SU-DHL-6 (cell line): ENCODE results near the gene MEIKIN.
"Not testable (repeated sequence)": the region's sequence is repeated elsewhere in the genome, so short reads cannot be mapped to it uniquely, and the experiment has no call there.

Experiments used
- H2AFZ ChIP-seq: fragments of 200-600 bp; sonication (generic); 2 replicates; pipeline ENCODE4 v1.6.1; 2014; ENCODE audit warnings: low read depth, mild to moderate bottlenecking, moderate library complexity, mixed read lengths, antibody characterized with exemption, low read length; ENCODE audit not compliant: severe bottlenecking
- H3F3A ChIP-seq: fragments of 200-600 bp; shearing (Covaris generic); 2 replicates; pipeline ENCODE4 v1.6.0; 2016; ENCODE audit warnings: antibody characterized with exemption, mild to moderate bottlenecking; ENCODE audit not compliant: insufficient read depth
- H3K27ac ChIP-seq: fragments of 200-600 bp; sonication (generic); 2 replicates; pipeline ENCODE4 v1.5.1; 2016; ENCODE audit warnings: low read depth, mild to moderate bottlenecking, low read length, moderate library complexity, mixed read lengths
- H3K27me3 ChIP-seq: fragments of 200-600 bp; sonication (generic), shearing (Covaris generic); 2 replicates; pipeline ENCODE4 v1.6.0; 2014; ENCODE audit warnings: mild to moderate bottlenecking, low read length
- H3K36me3 ChIP-seq: fragments of 200-600 bp; sonication (generic); 2 replicates; pipeline ENCODE4 v1.6.1; 2014; ENCODE audit warnings: mild to moderate bottlenecking, low read length, mixed read lengths
- H3K4me2 ChIP-seq: fragments of 300-600, 200-600 bp; shearing (Covaris generic), sonication (generic); 2 replicates; pipeline ENCODE4 v1.6.0; 2014; ENCODE audit warnings: low read length, low read depth, mild to moderate bottlenecking; ENCODE audit not compliant: poor library complexity, severe bottlenecking
- H3K4me3 ChIP-seq: fragments of 200-600 bp; sonication (generic); 2 replicates; pipeline ENCODE4 v1.5.1; 2014; ENCODE audit warnings: antibody characterized with exemption, low read length, mild to moderate bottlenecking, mixed read lengths; ENCODE audit not compliant: insufficient read depth, poor library complexity, severe bottlenecking
- H3K79me2 ChIP-seq: fragments of 200-600 bp; sonication (generic); 2 replicates; pipeline ENCODE4 v1.6.1; 2014; ENCODE audit warnings: mild to moderate bottlenecking, low read length, moderate library complexity; ENCODE audit not compliant: insufficient read depth
- H3K9ac ChIP-seq: fragments of 200-600 bp; sonication (generic); 2 replicates; pipeline ENCODE4 v1.7.0; 2014; ENCODE audit warnings: mild to moderate bottlenecking, low read length
- H3K9me2 ChIP-seq: fragments of 200-600 bp; sonication (generic); replicated peaks from 2 replicates; pipeline ENCODE4 v1.6.1; 2014; ENCODE audit warnings: low read length; ENCODE audit not compliant: insufficient read depth
- H3K9me3 ChIP-seq: fragments of 200-600 bp; sonication (generic); 2 replicates; pipeline ENCODE4 v1.6.1; 2014; ENCODE audit warnings: low read length, mixed read lengths; ENCODE audit not compliant: insufficient read depth
- H4K20me1 ChIP-seq: fragments of 200-600 bp; sonication (generic); 2 replicates; pipeline ENCODE4 v1.6.1; 2014; ENCODE audit warnings: low read depth, mild to moderate bottlenecking, antibody characterized with exemption, low read length, moderate library complexity, mixed read lengths
- EZH2phosphoT487 ChIP-seq: fragments of 200-600 bp; sonication (generic), shearing (Covaris generic); conservative IDR thresholded peaks from 2 replicates; pipeline ENCODE4 v1.6.1; 2018; ENCODE audit warnings: mild to moderate bottlenecking, antibody characterized with exemption, low read length, moderate library complexity, mixed read lengths
- TF ChIP-seq, protein P1 (sequence below): fragments of 200-600 bp; sonication (generic); IDR thresholded peaks from one replicate; pipeline ENCODE4 v1.5.1; 2017; ENCODE audit warnings: antibody characterized with exemption, mild to moderate bottlenecking, low read length, moderate library complexity; ENCODE audit not compliant: insufficient read depth, poor library complexity, severe bottlenecking

Gene MEIKIN

DNA sequence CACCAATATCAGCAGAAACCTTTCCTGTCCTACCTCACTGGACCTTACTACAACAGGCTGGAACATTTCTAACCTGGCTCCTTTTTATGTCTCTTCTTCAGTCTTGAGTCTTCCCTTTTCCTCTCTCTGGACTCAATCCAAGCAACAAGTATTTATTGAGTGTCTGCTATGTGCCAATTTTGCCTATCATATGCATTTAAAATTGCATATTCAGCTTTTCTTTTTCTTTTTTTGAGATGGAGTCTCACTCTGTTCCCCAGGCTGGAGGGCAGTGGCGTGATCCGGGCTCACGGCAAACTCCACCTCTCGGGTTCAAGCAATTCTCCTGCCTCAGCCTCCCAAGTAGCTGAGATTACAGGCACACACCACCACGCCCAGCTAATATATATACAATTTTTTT is 65.8 kb downstream of the MEIKIN start:
- Histone ChIP-seq H3F3A (no peaks in the 10 kb centered on the region), H2AFZ (no peak overlapping the region), H4K20me1 (no peaks in the 10 kb centered on the region), H3K9ac (no peak overlapping the region), H3K4me3 (no peak overlapping the region), H3K36me3 (no peaks in the 10 kb centered on the region), H3K9me2 (no peaks in the 10 kb centered on the region), H3K79me2 (no peaks in the 10 kb centered on the region), H3K27me3 (no peaks in the 10 kb centered on the region), H3K4me2 (no peak overlapping the region), H3K27ac (no peak overlapping the region), H3K9me3 (no peaks in the 10 kb centered on the region)
- TF ChIP-seq, protein P1, sequence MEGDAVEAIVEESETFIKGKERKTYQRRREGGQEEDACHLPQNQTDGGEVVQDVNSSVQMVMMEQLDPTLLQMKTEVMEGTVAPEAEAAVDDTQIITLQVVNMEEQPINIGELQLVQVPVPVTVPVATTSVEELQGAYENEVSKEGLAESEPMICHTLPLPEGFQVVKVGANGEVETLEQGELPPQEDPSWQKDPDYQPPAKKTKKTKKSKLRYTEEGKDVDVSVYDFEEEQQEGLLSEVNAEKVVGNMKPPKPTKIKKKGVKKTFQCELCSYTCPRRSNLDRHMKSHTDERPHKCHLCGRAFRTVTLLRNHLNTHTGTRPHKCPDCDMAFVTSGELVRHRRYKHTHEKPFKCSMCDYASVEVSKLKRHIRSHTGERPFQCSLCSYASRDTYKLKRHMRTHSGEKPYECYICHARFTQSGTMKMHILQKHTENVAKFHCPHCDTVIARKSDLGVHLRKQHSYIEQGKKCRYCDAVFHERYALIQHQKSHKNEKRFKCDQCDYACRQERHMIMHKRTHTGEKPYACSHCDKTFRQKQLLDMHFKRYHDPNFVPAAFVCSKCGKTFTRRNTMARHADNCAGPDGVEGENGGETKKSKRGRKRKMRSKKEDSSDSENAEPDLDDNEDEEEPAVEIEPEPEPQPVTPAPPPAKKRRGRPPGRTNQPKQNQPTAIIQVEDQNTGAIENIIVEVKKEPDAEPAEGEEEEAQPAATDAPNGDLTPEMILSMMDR, result no peak
- TF ChIP-seq EZH2phosphoT487, result no peak

DNA sequence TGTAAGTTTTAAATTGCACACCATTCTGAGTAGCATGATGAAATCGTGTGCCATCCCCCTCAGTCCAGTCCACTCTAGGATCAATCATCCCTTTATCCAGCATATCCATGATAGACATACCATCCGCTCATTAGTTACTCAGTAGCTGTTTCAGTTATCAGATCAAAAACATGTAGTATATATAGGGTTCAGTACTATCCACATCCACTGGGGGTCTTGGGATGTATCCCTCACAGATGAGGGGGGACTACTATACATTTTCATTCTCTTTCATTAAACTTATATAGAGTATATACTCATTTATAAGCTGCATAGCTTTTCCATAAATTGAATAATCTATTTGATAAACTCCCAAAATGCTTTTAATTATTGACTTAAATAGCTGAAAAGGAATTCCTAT is 67.6 kb downstream of the MEIKIN start:
- Histone ChIP-seq H3K79me2 (no peaks in the 10 kb centered on the region), H3K9ac (no peak overlapping the region)

DNA sequence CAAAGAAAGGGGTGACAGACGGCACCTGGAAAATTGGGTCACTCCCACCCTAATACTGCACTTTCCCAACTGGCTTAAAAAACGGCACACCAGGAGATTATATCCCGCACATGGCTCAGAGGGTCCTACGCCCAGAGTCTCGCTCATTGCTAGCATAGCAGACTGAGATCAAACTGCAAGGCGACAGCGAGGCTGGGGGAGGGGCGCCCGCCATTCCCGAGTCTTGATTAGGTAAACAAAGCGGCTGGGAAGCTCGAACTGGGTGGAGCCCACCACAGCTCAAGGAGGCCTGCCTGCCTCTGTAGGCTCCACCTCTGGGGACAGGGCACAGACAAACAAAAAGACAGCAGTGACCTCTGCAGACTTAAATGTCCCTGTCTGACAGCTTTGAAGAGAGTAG is 74.2 kb downstream of the MEIKIN start:
- H3K9me3 ChIP-seq, H4K20me1 ChIP-seq, H3K27me3 ChIP-seq, H3K79me2 ChIP-seq, H2AFZ ChIP-seq, H3K9ac ChIP-seq, H3F3A ChIP-seq, H3K9me2 ChIP-seq, H3K4me3 ChIP-seq, H3K4me2 ChIP-seq, H3K36me3 ChIP-seq, H3K27ac ChIP-seq: not testable (repeated sequence)

More for the DNA sequence above, 67.6 kb downstream of the MEIKIN start:
- no peak overlapping the region for H2AFZ ChIP-seq
- H3K27me3 ChIP-seq, result no peaks in the 10 kb centered on the region
- TF ChIP-seq, protein P1, result no peak
- TF ChIP-seq EZH2phosphoT487, result no peak
- H3K4me3 ChIP-seq, result no peak overlapping the region
- H3K9me3 ChIP-seq, result no peaks in the 10 kb centered on the region
- H3K4me2 ChIP-seq, result no peak overlapping the region
- H3K9me2 ChIP-seq, result no peaks in the 10 kb centered on the region
- no peaks in the 10 kb centered on the region for H3F3A ChIP-seq
- H4K20me1 ChIP-seq, result no peaks in the 10 kb centered on the region
- H3K27ac ChIP-seq, result no peak overlapping the region
- H3K36me3 ChIP-seq, result no peaks in the 10 kb centered on the region

DNA sequence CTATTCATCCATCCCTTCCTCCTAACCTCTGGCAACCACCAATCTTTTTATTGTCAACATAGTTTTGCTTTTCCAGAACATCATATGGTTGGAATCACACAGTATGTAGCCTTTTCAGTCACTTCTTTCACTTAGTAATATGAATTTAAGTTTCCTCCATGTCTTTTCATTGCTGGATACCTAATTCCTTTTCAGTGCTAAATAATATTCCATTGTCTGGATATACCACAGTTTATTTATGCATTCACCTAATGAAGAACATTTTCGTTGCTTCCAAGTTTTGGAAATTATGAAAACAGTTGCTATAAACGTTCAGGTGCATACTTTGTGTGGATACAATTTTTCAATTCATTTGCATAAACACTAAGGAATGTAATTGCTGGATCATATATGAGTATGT is 77.9 kb downstream of the MEIKIN start:
- Histone ChIP-seq H3K9me3 (peaks cover 14% of the 10 kb centered on the region; the same call in 1 of the 2 replicates), H3K9me2 (no peaks in the 10 kb centered on the region), H3K27me3 (no peaks in the 10 kb centered on the region), H3K4me3 (no peak overlapping the region), H2AFZ (no peak overlapping the region), H3K27ac (no peak overlapping the region), H3F3A (no peaks in the 10 kb centered on the region), H3K36me3 (no peaks in the 10 kb centered on the region), H3K79me2 (no peaks in the 10 kb centered on the region), H4K20me1 (no peaks in the 10 kb centered on the region), H3K9ac (no peak overlapping the region), H3K4me2 (no peak overlapping the region)
- TF ChIP-seq EZH2phosphoT487, result no peak
- TF ChIP-seq, protein P1, result no peak
